Cerebellar cortex (tissue), 1 donor: ENCODE data around the gene PARD3B.

Experiments
- DNase-seq: peaks from one replicate; pipeline ENCODE4 v3.0.0-alpha.2; 2015; ENCODE audit warnings: low spot score

The PARD3B gene

GRCh38 chr2:205013586-205013985 lies 468.3 kb downstream of the PARD3B start:
- no peak for DNase-seq

- DNase-seq = no peak
Observed at GRCh38 chr2:205014201-205014600, 468.9 kb downstream of the PARD3B start.

GRCh38 chr2:205017381-205017780 lies 472.1 kb downstream of the PARD3B start:
- DNase-seq = no peak

GRCh38 chr2:205017912-205018311 lies 472.6 kb downstream of the PARD3B start:
- DNase-seq = no peak

GRCh38 chr2:205020673-205021072 lies 475.4 kb downstream of the PARD3B start:
- no peak for DNase-seq

- no peak for DNase-seq
Observed at GRCh38 chr2:205022841-205023240, 477.6 kb downstream of the PARD3B start.

GRCh38 chr2:205024822-205025518 lies 479.7 kb downstream of the PARD3B start:
- DNase-seq = peak; percentile 25

- DNase-seq = no peak
Observed at GRCh38 chr2:205025580-205026240, 480.4 kb downstream of the PARD3B start.

- DNase-seq = no peak
Observed at GRCh38 chr2:205030695-205031094, 485.4 kb downstream of the PARD3B start.

GRCh38 chr2:205032093-205032551 lies 486.8 kb downstream of the PARD3B start:
- no peak for DNase-seq

GRCh38 chr2:205033431-205033830 lies 488.2 kb downstream of the PARD3B start:
- no peak for DNase-seq

GRCh38 chr2:205034034-205034433 lies 488.8 kb downstream of the PARD3B start:
- DNase-seq = no peak

GRCh38 chr2:205040323-205040722 lies 495.0 kb downstream of the PARD3B start:
- DNase-seq = no peak

GRCh38 chr2:205041472-205042130 lies 496.3 kb downstream of the PARD3B start:
- DNase-seq = no peak

GRCh38 chr2:205043285-205043684 lies 498.0 kb downstream of the PARD3B start:
- no peak for DNase-seq

GRCh38 chr2:205045706-205046105 lies 500.4 kb downstream of the PARD3B start:
- no peak for DNase-seq

GRCh38 chr2:205047273-205047839 lies 502.1 kb downstream of the PARD3B start:
- DNase-seq = no peak

GRCh38 chr2:205051417-205051816 lies 506.1 kb downstream of the PARD3B start:
- no peak for DNase-seq

GRCh38 chr2:205052781-205053180 lies 507.5 kb downstream of the PARD3B start:
- no peak for DNase-seq

GRCh38 chr2:205053827-205054410 lies 508.6 kb downstream of the PARD3B start:
- DNase-seq = no peak

GRCh38 chr2:205054789-205055188 lies 509.5 kb downstream of the PARD3B start:
- DNase-seq = no peak

GRCh38 chr2:205055251-205055650 lies 510.0 kb downstream of the PARD3B start:
- DNase-seq = no peak
